ENCODE results near the gene SH3TC1. TPM values are rescaled to one million over a fixed set of nuclear protein-coding genes. Genes with fewer than 3 reads are reported as not detected.
A peak's percentile ranks its signal among the peaks of the same experiment; 100 is the strongest.

The SH3TC1 gene
- polyA plus RNA-seq, 2 of the 4 experiments (the other 2 are of a cell fraction), result 2.8 to 7.4 TPM

DNA sequence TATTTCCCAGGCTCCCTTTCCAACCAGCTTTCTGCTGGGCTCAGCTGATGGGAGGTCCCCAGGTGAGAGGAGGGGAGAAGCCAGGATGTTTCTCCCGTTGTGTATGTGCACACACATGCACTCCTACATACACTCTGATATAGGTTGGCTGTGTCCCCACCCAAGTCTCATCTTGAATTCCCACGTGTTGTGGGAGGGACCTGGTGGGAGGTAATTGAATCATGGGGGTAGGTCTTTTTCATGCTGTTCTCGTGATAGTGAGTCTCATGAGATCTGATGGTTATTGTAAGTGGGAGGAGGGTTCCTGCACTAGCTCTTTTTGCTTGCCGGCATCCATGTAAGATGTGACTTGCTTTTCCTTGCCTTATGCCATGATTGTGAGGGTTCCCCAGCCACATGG, 58.8 kb downstream of the SH3TC1 start:
- Histone ChIP-seq H3K4me1 (peaks cover 19% of the 10 kb centered on the region; the same call in 2 of the 3 replicates), H3K4me2 (no peak overlapping the region), H3K4me3 (no peak overlapping the region), H3K27ac (no peak overlapping the region), H3K9me3 (no peaks in the 10 kb centered on the region)
- TF ChIP-seq EHF (CRISPR knock-in tag; IDR thresholded peaks at IDR 0.05), result no peak
- TF ChIP-seq, protein P1, sequence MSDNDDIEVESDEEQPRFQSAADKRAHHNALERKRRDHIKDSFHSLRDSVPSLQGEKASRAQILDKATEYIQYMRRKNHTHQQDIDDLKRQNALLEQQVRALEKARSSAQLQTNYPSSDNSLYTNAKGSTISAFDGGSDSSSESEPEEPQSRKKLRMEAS (IDR thresholded peaks at IDR 0.05), result no peak
- no peak for TF ChIP-seq CBX8 (IDR thresholded peaks at IDR 0.05)
- TF ChIP-seq, protein P2, sequence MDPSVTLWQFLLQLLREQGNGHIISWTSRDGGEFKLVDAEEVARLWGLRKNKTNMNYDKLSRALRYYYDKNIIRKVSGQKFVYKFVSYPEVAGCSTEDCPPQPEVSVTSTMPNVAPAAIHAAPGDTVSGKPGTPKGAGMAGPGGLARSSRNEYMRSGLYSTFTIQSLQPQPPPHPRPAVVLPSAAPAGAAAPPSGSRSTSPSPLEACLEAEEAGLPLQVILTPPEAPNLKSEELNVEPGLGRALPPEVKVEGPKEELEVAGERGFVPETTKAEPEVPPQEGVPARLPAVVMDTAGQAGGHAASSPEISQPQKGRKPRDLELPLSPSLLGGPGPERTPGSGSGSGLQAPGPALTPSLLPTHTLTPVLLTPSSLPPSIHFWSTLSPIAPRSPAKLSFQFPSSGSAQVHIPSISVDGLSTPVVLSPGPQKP (IDR thresholded peaks at IDR 0.05; ENCODE audit: low read depth, low read length), result no peak
- ATAC-seq (no peak), FAIRE-seq (no peak), DNase-seq (ENCODE audit: low read depth in 1 of 2, low spot score in 1 of 2) (no peak)
- ChIA-PET POLR2A (no interaction called here), CTCF (interaction anchor here (2.0 to 2.6 kb wide), 2 partner anchors 8 to 145 kb away, joined by 9 to 15 read pairs; no protein-coding TSS in a partner anchor)
- 44% methylated on average over 4 of the region's 4 CpGs for WGBS (ENCODE audit: missing lambda C conversion rate)

DNA sequence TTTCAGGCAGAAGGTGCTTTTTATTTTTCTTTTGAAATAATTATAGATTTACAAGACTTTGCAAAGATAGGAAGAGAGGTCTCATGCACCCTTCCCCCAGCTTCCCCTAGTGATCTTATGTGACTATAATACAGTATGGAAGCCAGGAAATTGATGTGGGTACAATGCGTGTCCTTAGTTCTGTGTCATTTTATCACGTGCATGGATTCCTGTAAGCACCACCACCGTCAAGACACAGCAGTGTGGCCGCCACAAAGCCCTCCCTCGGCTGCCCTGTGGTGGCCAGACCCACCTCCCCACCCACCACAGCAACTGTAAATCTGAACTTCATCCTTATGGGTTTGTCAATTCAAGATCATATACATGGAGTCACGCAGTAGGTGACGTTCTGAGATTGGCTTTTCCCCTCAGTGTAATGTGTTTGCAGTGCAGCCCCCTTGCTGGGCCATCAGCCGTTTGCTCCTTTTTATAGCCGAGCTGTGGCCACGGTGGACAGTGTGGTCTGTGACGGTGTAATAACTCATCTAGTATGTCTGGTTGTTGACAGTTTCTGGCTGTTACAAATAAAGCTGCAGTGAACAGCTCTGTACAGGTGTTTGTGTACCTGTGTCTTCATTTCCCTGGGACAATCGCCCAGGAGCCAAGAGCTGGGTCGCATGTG, 59.6 kb downstream of the SH3TC1 start:
- no peak for FAIRE-seq
- CTCF ChIA-PET, result interaction anchor here (1.0 to 2.6 kb wide), 4 partner anchors 8 to 144 kb away, joined by 3 to 15 read pairs (median 6); no protein-coding TSS in a partner anchor
- POLR2A ChIA-PET, result no interaction called here

DNA sequence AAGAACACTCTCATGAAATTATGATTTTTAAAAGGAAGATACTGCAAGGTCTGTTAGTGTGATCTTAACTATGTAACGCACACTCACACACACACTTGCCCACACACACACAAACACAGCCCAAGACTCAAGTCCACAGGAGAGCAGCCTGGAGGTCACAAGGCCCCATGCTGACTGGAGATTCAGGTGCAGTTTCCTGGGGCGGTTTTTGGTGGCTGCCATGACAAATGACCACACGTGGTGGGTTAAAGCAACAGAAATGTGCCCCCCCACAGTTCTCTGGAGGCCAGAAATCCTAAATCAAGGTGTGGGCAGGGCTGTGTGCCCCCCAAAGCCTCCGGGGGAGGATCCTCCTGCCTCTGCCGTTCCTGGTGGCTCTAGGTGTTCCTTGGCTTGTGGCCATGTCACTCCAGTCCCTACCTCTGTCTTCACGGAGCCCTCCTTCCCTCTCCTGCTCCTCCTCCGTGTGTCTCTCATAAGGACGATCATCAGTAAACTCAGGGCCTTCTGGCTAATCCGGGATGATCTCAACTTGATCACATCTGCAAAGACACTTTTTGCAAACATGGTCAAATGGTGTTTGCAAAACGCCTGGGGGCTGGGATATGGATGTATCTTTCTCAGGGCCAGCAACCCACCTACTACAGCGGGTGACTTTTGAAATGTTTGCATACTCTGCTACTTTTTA, 60.8 kb downstream of the SH3TC1 start:
- WGBS (ENCODE audit: missing lambda C conversion rate), result 72% methylated on average over 11 of the region's 11 CpGs
- Histone ChIP-seq H3K4me2 (no peak overlapping the region), H3K4me1 (peaks cover 19% of the 10 kb centered on the region; the same call in 2 of the 3 replicates), H3K9me3 (no peaks in the 10 kb centered on the region), H3K4me3 (no peak overlapping the region), H3K27ac (peak overlapping the region; percentile 62 to 75; a peak in 3 of 6 replicates)
- CTCF ChIA-PET, result interaction anchor here (0.9 kb wide), 1 partner anchor 143 kb away, joined by 4 read pairs; no protein-coding TSS in a partner anchor
- no peak for DNase-seq (ENCODE audit: low read depth in 1 of 2, low spot score in 1 of 2)
- no peak for FAIRE-seq
- no peak for ATAC-seq
- no peak for TF ChIP-seq JUN (IDR thresholded peaks at IDR 0.05)
- TF ChIP-seq JUNB (IDR thresholded peaks at IDR 0.05), result no peak
- TF ChIP-seq, protein P1 (IDR thresholded peaks at IDR 0.05), result no peak
- TF ChIP-seq EHMT2 (IDR thresholded peaks at IDR 0.05; ENCODE audit: low read depth), result no peak
- TF ChIP-seq NR3C1 (IDR thresholded peaks at IDR 0.05), result no peak
- no peak for TF ChIP-seq NPAS2 (CRISPR knock-in tag; IDR thresholded peaks at IDR 0.05; ENCODE audit: borderline replicate concordance)
- POLR2A ChIA-PET, result no interaction called here

More for the DNA sequence above, 59.6 kb downstream of the SH3TC1 start:
- H3K27ac ChIP-seq, result no peak overlapping the region
- DNase-seq (ENCODE audit: low read depth in 1 of 2, low spot score in 1 of 2), result no peak
- ATAC-seq, result no peak
- no peak overlapping the region for H3K4me2 ChIP-seq
- TF ChIP-seq CBX8 (IDR thresholded peaks at IDR 0.05) (no peak), RARB (CRISPR knock-in tag; IDR thresholded peaks at IDR 0.05) (no peak), HDAC2 (IDR thresholded peaks at IDR 0.05) (no peak), JUN (IDR thresholded peaks at IDR 0.05) (no peak), ZC3H11A (IDR thresholded peaks at IDR 0.05) (no peak), NR3C1 (IDR thresholded peaks at IDR 0.05) (no peak), NFE2L2 (conservative IDR thresholded peaks at IDR 0.05; ENCODE audit: low read length) (no peak), CEBPB (IDR thresholded peaks at IDR 0.05) (no peak), FOSL2 (IDR thresholded peaks at IDR 0.05) (no peak), FOSL2 (CRISPR knock-in tag; IDR thresholded peaks at IDR 0.05) (no peak)
- TF ChIP-seq, protein P3, sequence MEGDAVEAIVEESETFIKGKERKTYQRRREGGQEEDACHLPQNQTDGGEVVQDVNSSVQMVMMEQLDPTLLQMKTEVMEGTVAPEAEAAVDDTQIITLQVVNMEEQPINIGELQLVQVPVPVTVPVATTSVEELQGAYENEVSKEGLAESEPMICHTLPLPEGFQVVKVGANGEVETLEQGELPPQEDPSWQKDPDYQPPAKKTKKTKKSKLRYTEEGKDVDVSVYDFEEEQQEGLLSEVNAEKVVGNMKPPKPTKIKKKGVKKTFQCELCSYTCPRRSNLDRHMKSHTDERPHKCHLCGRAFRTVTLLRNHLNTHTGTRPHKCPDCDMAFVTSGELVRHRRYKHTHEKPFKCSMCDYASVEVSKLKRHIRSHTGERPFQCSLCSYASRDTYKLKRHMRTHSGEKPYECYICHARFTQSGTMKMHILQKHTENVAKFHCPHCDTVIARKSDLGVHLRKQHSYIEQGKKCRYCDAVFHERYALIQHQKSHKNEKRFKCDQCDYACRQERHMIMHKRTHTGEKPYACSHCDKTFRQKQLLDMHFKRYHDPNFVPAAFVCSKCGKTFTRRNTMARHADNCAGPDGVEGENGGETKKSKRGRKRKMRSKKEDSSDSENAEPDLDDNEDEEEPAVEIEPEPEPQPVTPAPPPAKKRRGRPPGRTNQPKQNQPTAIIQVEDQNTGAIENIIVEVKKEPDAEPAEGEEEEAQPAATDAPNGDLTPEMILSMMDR (IDR thresholded peaks at IDR 0.05), result no peak
- TF ChIP-seq, protein P4, sequence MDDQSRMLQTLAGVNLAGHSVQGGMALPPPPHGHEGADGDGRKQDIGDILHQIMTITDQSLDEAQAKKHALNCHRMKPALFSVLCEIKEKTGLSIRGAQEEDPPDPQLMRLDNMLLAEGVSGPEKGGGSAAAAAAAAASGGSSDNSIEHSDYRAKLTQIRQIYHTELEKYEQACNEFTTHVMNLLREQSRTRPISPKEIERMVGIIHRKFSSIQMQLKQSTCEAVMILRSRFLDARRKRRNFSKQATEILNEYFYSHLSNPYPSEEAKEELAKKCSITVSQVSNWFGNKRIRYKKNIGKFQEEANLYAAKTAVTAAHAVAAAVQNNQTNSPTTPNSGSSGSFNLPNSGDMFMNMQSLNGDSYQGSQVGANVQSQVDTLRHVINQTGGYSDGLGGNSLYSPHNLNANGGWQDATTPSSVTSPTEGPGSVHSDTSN (IDR thresholded peaks at IDR 0.05), result no peak
- TF ChIP-seq, protein P5, sequence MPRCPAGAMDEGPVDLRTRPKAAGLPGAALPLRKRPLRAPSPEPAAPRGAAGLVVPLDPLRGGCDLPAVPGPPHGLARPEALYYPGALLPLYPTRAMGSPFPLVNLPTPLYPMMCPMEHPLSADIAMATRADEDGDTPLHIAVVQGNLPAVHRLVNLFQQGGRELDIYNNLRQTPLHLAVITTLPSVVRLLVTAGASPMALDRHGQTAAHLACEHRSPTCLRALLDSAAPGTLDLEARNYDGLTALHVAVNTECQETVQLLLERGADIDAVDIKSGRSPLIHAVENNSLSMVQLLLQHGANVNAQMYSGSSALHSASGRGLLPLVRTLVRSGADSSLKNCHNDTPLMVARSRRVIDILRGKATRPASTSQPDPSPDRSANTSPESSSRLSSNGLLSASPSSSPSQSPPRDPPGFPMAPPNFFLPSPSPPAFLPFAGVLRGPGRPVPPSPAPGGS (IDR thresholded peaks at IDR 0.05), result no peak
- H3K4me1 ChIP-seq, result peaks cover 19% of the 10 kb centered on the region; the same call in 2 of the 3 replicates
- 69% methylated on average over 13 of the region's 13 CpGs for WGBS (ENCODE audit: missing lambda C conversion rate)
- H3K9me3 ChIP-seq, result no peaks in the 10 kb centered on the region
- no peak overlapping the region for H3K4me3 ChIP-seq
